Kidney capillary endothelial cell (primary cell): ENCODE results near the gene SLC25A24.
"Not testable (repeated sequence)": the region's sequence is repeated elsewhere in the genome, so short reads cannot be mapped to it uniquely, and the experiment has no call there.

Experiments used
- DNase-seq: peaks from one replicate; pipeline ENCODE4 v3.0.0-alpha.2; 2018; ENCODE audit warnings: low spot score

Gene SLC25A24

DNA sequence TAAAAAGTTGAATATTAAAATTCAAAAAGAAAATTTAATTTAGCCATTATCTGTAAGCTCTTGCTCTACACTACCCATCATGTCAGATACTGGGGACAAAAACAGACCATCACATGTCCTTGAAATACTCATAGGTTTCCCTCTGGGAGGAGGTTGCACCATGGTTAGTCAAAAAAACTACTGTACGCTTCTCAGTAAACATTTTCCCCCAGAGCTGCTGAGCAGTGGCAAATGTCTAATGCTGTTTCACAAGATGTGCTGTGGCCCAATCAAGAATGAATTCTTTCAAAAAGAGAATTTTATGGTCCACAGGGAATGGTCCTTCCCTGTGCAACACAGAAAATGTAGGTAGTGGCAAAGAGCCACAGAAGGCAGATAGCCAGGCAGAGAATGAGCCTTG is 6.1 kb downstream of the SLC25A24 start:
- no peak for DNase-seq

GRCh38 chr1:108193333-108193732 is 6.8 kb downstream of the SLC25A24 start:
- no peak for DNase-seq

DNA sequence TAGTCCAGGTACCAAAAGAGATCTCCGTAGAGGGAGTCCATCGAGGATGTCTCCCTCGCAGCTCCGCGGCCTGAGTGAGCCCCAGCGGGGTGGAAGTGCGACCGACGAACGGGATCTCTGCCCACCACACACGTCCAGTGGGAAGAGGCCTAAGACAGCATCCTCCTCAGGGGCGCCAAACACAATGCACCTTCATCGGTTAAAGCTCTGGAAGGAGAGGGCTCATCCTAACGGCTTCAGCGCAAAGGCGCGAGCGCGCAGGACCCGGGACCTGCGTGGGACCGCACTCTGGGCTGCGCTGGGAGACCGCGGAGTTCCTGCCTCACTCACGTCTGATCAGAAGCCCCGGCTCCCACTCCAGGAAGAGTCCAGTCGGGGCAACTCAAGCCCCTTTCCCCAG is 7.6 kb downstream of the SLC25A24 start:
- DNase-seq: no peak

DNA sequence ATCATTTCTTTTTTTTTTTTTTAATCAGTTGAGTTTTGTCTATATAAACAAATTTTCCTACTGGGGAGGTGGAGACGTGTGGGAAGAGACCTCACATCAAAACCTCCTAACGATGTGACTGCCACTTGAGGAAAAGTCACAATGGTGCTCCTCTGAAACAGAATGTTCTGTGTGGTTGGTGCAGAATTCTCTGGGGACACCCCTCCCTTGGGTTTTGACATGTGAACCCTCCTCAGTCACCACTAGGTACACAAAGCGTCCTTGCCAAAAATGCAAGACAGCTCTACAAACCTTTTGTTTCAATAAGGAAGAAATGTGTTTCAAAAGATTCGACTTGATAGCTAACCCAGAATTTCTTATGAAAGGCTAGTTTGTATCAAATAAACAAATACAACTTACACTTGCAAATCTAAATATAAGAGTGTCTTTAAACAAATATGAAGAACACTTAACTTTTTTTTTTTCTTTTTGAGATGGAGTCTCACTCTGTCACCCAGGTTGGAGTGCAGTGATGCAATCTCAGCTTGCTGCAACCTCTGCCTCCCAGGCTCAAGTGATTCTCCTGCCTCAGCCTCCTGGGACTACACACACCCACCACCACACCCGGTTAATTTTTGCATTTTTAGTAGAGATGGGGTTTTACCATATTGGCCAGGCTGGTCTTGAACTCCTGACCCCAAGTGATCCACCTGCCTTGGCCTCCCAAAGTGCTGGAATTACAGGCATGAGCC is 9.3 kb downstream of the SLC25A24 start:
- DNase-seq: no peak

DNA sequence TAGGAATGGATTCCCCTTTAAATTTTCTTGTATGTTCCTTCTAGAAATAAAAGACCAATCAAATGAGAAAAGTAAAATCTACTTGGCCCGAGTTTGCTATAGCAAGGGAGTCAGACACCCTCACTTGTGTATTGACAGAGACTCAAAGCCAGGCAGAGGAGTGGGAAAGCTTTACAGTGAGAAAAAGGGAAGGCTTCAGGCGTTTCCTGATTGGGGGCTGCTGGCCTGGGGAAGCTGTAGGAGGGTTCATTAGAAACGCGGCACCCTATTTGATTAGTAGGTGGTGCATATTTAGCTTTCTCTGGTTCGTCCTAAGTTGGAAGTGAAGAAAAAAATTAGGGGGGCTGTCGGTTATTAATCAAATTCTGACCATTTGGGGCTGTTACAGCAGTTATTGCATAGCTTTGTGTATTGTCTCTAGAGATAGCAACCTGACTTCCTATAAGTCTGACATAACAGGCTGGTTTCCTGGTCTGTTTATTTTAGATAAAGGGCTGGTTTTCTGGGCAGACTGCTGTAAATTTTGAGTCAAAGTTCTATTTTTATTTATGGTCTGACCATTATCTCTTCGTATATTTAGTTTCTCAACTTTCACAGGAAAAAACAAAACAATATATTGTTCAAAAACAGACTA is 10.0 kb downstream of the SLC25A24 start:
- no peak for DNase-seq

GRCh38 chr1:108188801-108189200 is 11.3 kb downstream of the SLC25A24 start:
- DNase-seq: no peak

DNA sequence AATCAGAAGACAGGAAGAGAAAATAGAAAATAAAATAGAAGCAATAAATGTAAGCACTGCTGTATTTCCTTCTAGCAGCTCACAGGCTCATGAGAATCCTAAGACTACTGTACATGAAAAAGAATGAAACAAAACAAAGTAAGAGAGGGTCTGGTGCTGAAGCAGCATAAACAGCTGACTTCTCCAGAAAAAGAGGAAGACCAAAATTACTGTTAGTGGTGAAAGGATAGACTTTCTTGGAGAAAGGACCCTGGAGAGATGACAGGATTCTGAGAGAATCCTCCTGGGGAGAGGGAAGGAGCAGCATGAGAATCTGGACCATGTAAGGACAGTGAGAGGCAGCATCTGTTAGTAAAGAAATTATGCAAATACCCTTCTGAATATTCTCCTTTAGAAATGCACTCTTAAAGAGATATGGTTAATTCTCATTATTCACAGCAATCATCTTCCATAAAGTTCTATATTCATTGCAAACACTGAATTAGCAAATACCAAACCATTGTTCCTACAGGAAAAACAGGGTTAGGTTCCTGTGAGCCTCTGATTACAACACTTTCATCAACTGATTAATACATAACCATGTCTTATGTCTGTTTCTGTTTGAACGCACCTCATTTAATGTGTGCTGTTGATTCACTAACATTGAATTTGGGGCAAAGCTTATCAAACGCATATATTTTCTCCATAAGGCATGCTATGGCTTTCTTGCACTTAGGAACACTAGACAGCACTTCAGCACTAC is 17.0 kb downstream of the SLC25A24 start:
- DNase-seq: no peak

- DNase-seq: no peak
Observed at GRCh38 chr1:108179018-108179417, 21.1 kb downstream of the SLC25A24 start.

- DNase-seq: not testable (repeated sequence)
Observed at GRCh38 chr1:108162409-108162808, 37.7 kb downstream of the SLC25A24 start.

- DNase-seq: not testable (repeated sequence)
Observed at GRCh38 chr1:108159951-108160350, 40.2 kb downstream of the SLC25A24 start.

- DNase-seq: no peak
Observed at GRCh38 chr1:108158893-108159453, 41.2 kb downstream of the SLC25A24 start.

GRCh38 chr1:108154314-108154713 is 45.8 kb downstream of the SLC25A24 start:
- no peak for DNase-seq

GRCh38 chr1:108152782-108153222 is 47.3 kb downstream of the SLC25A24 start:
- no peak for DNase-seq

DNA sequence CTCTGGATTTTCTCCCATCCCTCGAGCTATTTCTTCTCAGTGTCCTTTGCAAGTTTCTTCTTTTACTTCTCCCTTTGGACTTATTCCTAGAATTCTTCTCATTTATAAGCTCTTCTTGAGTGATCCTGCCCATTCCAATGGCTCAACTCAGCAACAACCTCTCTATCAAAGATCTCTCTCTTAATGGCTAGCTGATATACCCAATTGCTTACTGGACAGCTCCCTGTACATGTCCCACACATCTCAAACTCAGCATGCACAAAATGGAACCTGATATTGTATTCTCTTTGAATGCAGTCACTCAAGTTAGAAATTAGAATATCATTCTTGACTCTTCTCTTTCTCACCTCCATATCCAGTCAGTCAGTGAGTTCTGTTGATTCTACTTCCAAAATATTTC is 48.6 kb downstream of the SLC25A24 start:
- DNase-seq: no peak

DNA sequence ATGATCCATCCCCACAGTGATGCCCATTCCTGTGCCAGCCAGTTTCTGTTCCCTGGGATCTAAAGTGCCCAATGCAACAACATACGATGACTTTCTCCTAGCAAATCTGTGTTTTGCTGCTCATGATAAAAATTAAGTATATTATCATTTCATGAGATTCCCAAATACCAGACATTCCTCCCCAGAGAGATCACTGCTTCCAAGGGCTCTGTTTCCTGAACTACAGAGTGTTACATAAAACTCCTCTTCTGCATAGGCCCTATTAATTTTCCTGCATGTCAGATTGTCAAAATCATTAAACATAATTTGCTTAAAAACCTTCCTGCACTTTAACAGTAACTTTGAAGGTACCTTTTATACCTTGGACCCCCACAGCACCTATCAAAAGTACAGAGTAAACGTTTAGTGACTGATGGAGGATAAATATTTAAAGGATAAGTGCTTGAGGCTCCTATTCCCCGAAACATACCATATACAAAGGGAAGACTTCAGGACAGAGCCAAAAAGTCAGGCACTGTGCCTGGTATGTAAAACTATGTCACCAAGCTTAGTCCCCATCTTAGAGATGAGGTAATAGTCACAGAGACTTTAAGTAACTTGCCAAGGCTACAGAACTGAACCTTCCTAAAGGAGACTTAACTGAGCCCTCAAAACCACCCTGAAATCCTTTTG is 50.2 kb downstream of the SLC25A24 start:
- DNase-seq: no peak

GRCh38 chr1:108144569-108144968 is 55.6 kb downstream of the SLC25A24 start:
- DNase-seq: not testable (repeated sequence)

DNA sequence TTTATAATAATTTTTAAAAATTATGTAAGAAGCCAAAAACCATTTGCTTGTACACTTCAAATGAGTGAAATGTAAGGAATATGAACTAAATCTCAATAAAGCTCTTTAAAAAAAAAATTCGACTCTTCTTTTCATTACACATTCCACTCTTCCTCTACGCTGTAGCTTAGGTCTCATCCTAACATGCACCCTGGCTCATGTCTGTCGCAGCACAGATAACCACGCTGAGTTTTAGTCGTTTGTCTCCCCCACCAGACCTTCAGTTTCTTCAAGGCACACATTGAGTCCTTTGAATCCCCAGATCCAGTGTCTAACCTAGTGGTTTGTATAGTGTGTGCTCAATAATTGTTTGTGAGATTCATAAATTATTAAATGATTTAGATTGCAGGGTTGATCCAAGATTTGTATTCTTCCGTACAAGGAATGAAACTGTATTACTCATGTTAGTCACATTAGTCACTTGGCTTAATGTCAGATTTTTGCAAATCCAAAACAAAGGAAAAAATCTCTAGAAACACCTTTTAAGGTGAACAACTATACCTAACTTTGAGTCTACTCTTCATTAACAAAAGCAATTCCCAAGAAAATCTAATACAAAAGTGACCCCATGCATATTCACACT is 57.3 kb downstream of the SLC25A24 start:
- DNase-seq: no peak

DNA sequence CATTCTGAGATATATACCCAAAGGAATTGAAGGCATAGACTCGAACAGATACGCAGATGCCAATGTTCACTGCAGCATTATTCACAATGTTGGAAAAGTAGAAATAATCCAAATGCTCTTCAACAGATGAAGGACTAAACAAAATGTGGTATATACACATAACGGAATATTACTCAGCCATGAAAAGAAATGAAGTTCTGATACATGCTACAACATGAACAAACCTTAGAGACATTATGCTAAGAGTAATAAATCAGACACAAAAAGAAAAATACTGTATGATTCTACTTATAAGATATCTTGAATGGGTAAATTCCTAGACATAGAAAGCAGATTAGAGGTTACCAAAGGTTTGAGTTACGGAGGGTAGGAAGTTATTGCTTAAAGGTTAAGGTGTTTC is 57.9 kb downstream of the SLC25A24 start:
- no peak for DNase-seq

DNA sequence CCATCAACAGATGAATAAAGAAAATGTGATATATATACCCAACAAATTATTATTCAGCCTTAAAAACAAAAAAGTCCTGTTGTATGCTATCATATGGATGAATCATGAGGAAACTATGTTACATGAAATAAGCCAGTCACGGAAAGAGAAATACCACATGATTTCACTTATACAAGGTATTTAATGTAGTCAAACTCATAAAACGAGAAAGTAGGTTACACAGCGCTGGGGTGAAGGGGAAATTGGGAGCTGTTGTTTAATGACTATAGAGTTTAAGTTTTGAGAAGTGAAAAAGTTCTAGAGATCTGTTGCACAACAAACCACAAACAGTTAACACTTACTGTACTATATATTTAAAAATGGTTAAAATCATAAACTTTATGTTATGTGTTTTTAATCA is 58.5 kb downstream of the SLC25A24 start:
- no peak for DNase-seq

DNA sequence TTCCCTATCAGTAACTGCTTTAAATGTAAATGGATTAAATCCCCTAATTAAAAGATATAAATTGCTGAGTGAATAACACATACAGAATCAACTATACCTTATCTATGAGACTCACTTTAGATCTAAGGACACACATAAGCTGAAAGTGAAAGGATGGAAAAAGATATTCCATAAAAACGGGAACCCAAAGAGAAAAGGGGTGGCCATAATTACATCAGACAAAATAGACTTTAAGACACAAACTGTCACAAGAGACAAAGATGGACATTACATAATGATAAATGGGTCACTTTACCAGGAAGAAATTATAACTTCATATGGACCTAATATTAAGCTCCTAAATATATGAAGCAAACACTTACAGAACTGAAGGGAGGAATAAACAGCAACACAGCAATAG is 59.2 kb downstream of the SLC25A24 start:
- DNase-seq: no peak

- DNase-seq: no peak
Observed at GRCh38 chr1:108140177-108140576, 60.0 kb downstream of the SLC25A24 start.

DNA sequence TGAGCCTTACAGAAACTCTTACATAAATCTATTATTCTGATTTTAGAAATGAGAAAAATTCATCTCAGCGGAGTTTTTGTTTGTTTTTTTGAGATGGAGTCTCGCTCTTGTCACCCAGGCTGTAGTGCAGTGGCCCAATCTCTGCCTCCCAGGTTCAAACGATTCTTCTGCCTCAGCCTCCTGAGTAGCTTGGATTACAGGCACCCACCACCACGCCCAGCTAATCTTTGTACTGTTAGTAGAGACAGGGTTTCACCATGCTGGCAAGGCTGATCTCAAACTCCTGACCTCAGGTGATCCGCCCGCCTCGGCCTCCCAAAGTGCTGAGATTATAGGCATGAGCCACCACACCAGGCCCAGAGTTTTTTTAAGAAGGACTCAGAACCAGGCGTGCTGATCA is 60.6 kb downstream of the SLC25A24 start:
- DNase-seq: not testable (repeated sequence)
